B cell (primary cell): ENCODE data around the gene ZBTB48.

Source experiments
- CTCF ChIP-seq: fragments of 200-600 bp; IDR thresholded peaks from one replicate; pipeline ENCODE4 v1.8.0; 2022; ENCODE audit warnings: antibody characterized with exemption, mild to moderate bottlenecking
- EZH2 ChIP-seq: IDR thresholded peaks from 2 replicates; pipeline ENCODE4 v1.6.1; 2012; ENCODE audit warnings: borderline replicate concordance, low read depth, mild to moderate bottlenecking, moderate library complexity, low read length; ENCODE audit not compliant: insufficient read depth, poor library complexity, severe bottlenecking

GRCh38 chr1:6630027-6630426, 50.2 kb downstream of the ZBTB48 start:
- TF ChIP-seq CTCF (no peak), EZH2 (no peak)
